Motor neuron (in vitro differentiated cells): Measurements from ENCODE around the gene WDR53. TPM values are rescaled to one million over a fixed set of nuclear protein-coding genes. Genes with fewer than 3 reads are reported as not detected.
"Not testable (repeated sequence)": the region's sequence is repeated elsewhere in the genome, so short reads cannot be mapped to it uniquely, and the experiment has no call there.

Experiments used
- ATAC-seq, 8 experiments: fragments of 200-7000 bp; cut with Tn5 transposase; replicated peaks in 6 of 8; 2 replicates each; pipeline ENCODE4 v1.8.0; 2021; ENCODE audit warnings: mild to moderate bottlenecking in 8 of 8, moderate library complexity in 8 of 8
- H3K27ac ChIP-seq, 2 donors: fragments of 250-450 bp; sonication (Bioruptor Pico); 2 replicates each; pipeline ENCODE4 v1.9.0; 2021; ENCODE audit warnings: antibody characterized with exemption in 2 of 2, mild to moderate bottlenecking in 2 of 2, moderate library complexity in 1 of 2
- H3K4me1 ChIP-seq, 2 donors: fragments of 250-450 bp; sonication (Bioruptor Pico); replicated peaks in 1 of 2; 2 replicates each; pipeline ENCODE4 v1.6.1; 2021; ENCODE audit warnings: antibody characterized with exemption in 2 of 2, mild to moderate bottlenecking in 2 of 2, moderate library complexity in 1 of 2
- H3K4me3 ChIP-seq, 5 donors: fragments of 250-450 bp; sonication (Bioruptor Pico); 2 replicates each; pipeline ENCODE4 v1.9.0; 2021; ENCODE audit warnings: antibody characterized with exemption in 5 of 5, mild to moderate bottlenecking in 5 of 5, moderate library complexity in 4 of 5
- WGBS, 10 experiments: fragments of 450-650 bp; shearing (Covaris generic); methylation state at CpG; one replicate each; pipeline ENCODE4 v1.0.0; 2022; 5-methylcytosine and 5-hydroxymethylcytosine counted together
- in situ Hi-C, 9 experiments: fragments of 400-800 bp; cut with MboI; loops; one replicate each; pipeline ENCODE4 v1.15.0; 2021; ENCODE audit warnings: low sequenced_read_pairs in 9 of 9, low pct_unique_long_range_greater_than_20kb in 2 of 9; ENCODE audit not compliant: unreplicated experiment in 9 of 9
- total RNA-seq, 8 experiments: library from RNA; unstranded; fragments of 300-600 nt; gene quantifications; 2 replicates each; pipeline versions ENCODE4 v1.2.3 to v1.2.4, GENCODE V29; 2022

The WDR53 gene
- total RNA-seq, 8 experiments from 2014 or later, result 5.7 to 13.1 (median 9.4) TPM

DNA sequence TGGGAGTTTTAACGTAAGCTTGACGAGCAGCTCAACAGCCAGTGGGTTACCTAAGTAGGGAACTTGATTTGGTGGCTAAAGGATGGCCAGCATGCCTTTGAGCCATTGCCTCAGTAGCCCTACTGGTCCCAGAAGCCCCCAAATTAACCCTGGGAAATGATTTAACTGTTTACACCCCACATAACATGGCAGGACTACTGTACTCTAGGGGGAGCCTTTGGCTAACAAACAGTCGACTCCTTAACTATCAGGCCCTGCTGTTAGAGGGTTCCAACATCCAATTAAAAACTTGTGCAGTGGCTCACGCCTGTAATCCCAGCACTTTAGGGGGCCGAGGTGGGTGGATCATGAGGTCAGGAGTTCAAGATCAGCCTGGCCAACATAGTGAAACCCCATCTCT is 43.8 kb downstream of the WDR53 start:
- in situ Hi-C loops, result loop anchor here in 1 of 9 experiments (25.0 kb wide), 2 partner anchors 262 to 487 kb away; no protein-coding TSS in a partner anchor
- WGBS, 10 experiments, result 57 to 100% (median 74%) methylated on average over 1 to 3 of the region's 5 CpGs; no CpG with 5 or more reads in 6 of the 10 experiments
- Histone ChIP-seq H3K4me3 (no peak overlapping the region), H3K27ac (no peak overlapping the region), H3K4me1 (no peaks in the 10 kb centered on the region)
- ATAC-seq, result no peak

GRCh38 chr3:196523841-196524240 is 44.5 kb downstream of the WDR53 start:
- WGBS, 10 experiments, result 65 to 100% (median 89%) methylated on average over 1 to 3 of the region's 4 CpGs; no CpG with 5 or more reads in 2 of the 10 experiments
- in situ Hi-C loops, result loop anchor here in 1 of 9 experiments (25.0 kb wide), 2 partner anchors 262 to 487 kb away; no protein-coding TSS in a partner anchor
- no peak overlapping the region for H3K27ac ChIP-seq
- no peak overlapping the region for H3K4me3 ChIP-seq
- no peak for ATAC-seq
- no peaks in the 10 kb centered on the region for H3K4me1 ChIP-seq

DNA sequence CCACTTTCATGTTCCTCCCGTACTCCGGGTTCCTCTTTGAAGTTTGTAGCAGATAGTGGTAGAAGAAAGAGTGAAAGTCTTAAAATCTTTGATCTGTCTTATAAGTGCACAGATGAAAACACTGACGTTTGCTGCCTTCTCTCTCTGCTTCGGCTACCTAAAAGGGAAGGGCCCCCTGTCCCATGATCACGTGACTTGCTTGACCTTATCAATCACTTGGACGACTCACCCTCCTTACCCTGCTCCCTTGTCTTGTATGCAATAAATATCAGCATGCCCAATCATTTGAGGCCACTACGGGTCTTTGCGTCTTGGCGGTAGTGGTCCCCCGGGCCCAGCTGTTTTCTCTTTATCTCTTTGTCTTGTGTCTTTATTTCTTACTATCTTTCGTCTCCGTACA is 47.1 kb downstream of the WDR53 start:
- WGBS, 10 experiments, result 54 to 100% (median 83%) methylated on average over 2 to 10 of the region's 12 CpGs
- not testable (repeated sequence) for H3K4me1 ChIP-seq, ATAC-seq, H3K4me3 ChIP-seq, H3K27ac ChIP-seq
- in situ Hi-C loops, result loop anchor here in 1 of 9 experiments (25.0 kb wide), 2 partner anchors 259 to 484 kb away; no protein-coding TSS in a partner anchor

GRCh38 chr3:196519718-196520082 is 48.7 kb downstream of the WDR53 start:
- ATAC-seq, result no peak

GRCh38 chr3:196518966-196519717 is 49.2 kb downstream of the WDR53 start:
- Histone ChIP-seq H3K4me3 (no peak overlapping the region), H3K27ac (no peak overlapping the region)
- in situ Hi-C loops, result loop anchor here in 1 of 9 experiments (25.0 kb wide), 2 partner anchors 257 to 482 kb away; no protein-coding TSS in a partner anchor

More at GRCh38 chr3:196519718-196520082, 48.7 kb downstream of the WDR53 start:
- 0 to 60% (median 42%) methylated on average over 1 to 4 of the region's 5 CpGs; no CpG with 5 or more reads in 2 of the 10 experiments for WGBS, 10 experiments
- in situ Hi-C loops, result loop anchor here in 1 of 9 experiments (25.0 kb wide), 2 partner anchors 257 to 482 kb away; no protein-coding TSS in a partner anchor
- H3K4me3 ChIP-seq, result no peak overlapping the region
- no peak overlapping the region for H3K27ac ChIP-seq
- no peaks in the 10 kb centered on the region for H3K4me1 ChIP-seq

GRCh38 chr3:196517919-196518318 is 50.4 kb downstream of the WDR53 start:
- 20 to 60% (median 37%) methylated on average over 1 to 2 of the region's 2 CpGs; no CpG with 5 or more reads in 2 of the 10 experiments for WGBS, 10 experiments
- ATAC-seq, result peak in 3 of 8 experiments; percentile 14 to 41 (median 40)
- in situ Hi-C loops, result loop anchor here in 1 of 9 experiments (25.0 kb wide), 2 partner anchors 256 to 481 kb away; no protein-coding TSS in a partner anchor

More at GRCh38 chr3:196518966-196519717, 49.2 kb downstream of the WDR53 start:
- 0 to 80% (median 35%) methylated on average over 1 to 12 of the region's 12 CpGs; no CpG with 5 or more reads in 1 of the 10 experiments for WGBS, 10 experiments
- ATAC-seq, result peak in 5 of 8 experiments; percentile 33 to 91 (median 71)
- H3K4me1 ChIP-seq, result no peaks in the 10 kb centered on the region

GRCh38 chr3:196517162-196517800 is 51.1 kb downstream of the WDR53 start:
- Histone ChIP-seq H3K4me3 (no peak overlapping the region), H3K4me1 (no peaks in the 10 kb centered on the region), H3K27ac (no peak overlapping the region)
- WGBS, 10 experiments, result 0 to 80% (median 53%) methylated on average over 1 to 2 of the region's 2 CpGs; no CpG with 5 or more reads in 2 of the 10 experiments
- ATAC-seq, result peak in 2 of 8 experiments; percentile 10 to 48
- in situ Hi-C loops, result loop anchor here in 1 of 9 experiments (25.0 kb wide), 2 partner anchors 255 to 480 kb away; no protein-coding TSS in a partner anchor

More at GRCh38 chr3:196517919-196518318, 50.4 kb downstream of the WDR53 start:
- no peak overlapping the region for H3K27ac ChIP-seq
- H3K4me3 ChIP-seq, result no peak overlapping the region
- H3K4me1 ChIP-seq, result no peaks in the 10 kb centered on the region

DNA sequence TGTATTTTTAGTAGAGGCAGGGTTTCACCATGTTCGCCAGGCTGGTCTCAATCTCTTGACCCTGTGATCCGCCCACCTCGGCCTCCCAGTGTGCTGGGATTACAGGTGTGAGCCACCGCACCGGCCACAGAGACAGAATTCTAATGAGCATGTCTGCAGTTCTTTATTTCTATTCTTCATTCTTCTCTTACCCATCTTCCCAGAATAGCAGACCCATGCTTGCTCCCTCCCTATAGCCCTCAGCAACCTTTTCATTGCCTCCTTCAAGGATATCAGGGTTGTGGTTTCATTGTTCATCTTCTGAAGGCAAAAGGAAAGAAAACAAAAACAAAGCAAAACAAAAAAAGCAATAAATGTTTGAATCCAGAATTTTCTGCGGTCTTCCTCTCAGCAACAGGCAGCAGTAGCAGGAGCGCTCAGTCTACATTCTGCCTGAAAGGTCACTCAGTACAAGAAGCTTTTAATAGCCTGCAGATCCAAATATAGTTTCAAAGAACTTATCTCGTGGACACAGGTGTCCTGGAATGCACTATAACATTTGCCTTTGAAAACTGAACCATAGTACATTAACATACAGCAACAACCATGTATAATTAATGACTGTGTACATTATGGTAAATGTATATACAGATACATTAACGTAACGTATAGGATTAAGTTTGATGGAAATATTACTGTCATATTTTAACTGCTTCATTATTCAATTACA is 53.3 kb downstream of the WDR53 start, which contains the start of gene SMCO1:
TSS of gene SMCO1 (minus strand) at position 434 of the 709 bp plus-strand sequence. CDS start at position 297, 137 bp downstream.
- WGBS, 10 experiments, result 59 to 93% (median 79%) methylated on average over 3 to 9 of the region's 10 CpGs

DNA sequence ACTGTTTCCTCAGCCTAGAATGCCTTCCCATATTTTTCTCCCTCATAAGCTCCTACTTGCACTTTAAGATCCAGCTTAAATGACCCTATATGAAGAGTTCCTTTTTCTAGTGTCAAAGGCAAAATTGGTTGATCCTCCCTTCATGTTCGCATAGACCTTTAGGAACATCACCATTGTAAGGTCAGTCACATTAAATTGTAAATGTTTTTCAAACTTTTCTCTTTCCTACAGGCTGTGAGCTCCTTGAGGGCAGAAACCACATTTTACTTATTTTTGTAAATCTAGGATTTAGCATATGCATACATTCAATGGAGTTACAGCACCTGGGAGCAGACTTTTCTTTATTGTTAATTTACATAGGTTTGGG is 54.0 kb downstream of the WDR53 start:
- Histone ChIP-seq H3K4me3 (no peak overlapping the region), H3K27ac (no peak overlapping the region), H3K4me1 (no peaks in the 10 kb centered on the region)
- WGBS, 10 experiments, result 0 to 100% (median 71%) methylated on average over 1 of the region's 1 CpG; no CpG with 5 or more reads in 1 of the 10 experiments
- in situ Hi-C loops, result loop anchor here in 1 of 9 experiments (25.0 kb wide), 2 partner anchors 252 to 477 kb away; no protein-coding TSS in a partner anchor
- ATAC-seq, result no peak

More for the DNA sequence above, 53.3 kb downstream of the WDR53 start, which contains the start of gene SMCO1:
- H3K27ac ChIP-seq, result no peak within 1 kb of the TSS
- no peak for ATAC-seq
- no peak within 1 kb of the TSS for H3K4me3 ChIP-seq
- H3K4me1 ChIP-seq, result no peaks in the 10 kb centered on the region
- in situ Hi-C loops, result loop anchor here in 1 of 9 experiments (25.0 kb wide), 2 partner anchors 253 to 478 kb away; no protein-coding TSS in a partner anchor

GRCh38 chr3:196513697-196514349 is 54.5 kb downstream of the WDR53 start:
- in situ Hi-C loops, result loop anchor here in 1 of 9 experiments (25.0 kb wide), 2 partner anchors 252 to 477 kb away; no protein-coding TSS in a partner anchor
- ATAC-seq, result no peak
- no peak overlapping the region for H3K27ac ChIP-seq

GRCh38 chr3:196511646-196512425 is 56.5 kb downstream of the WDR53 start:
- in situ Hi-C loops, result loop anchor here in 1 of 9 experiments (25.0 kb wide), 2 partner anchors 250 to 475 kb away; no protein-coding TSS in a partner anchor

More at GRCh38 chr3:196513697-196514349, 54.5 kb downstream of the WDR53 start:
- Histone ChIP-seq H3K4me3 (no peak overlapping the region), H3K4me1 (no peaks in the 10 kb centered on the region)
- 62 to 100% (median 84%) methylated on average over 4 to 8 of the region's 8 CpGs for WGBS, 10 experiments

More at GRCh38 chr3:196511646-196512425, 56.5 kb downstream of the WDR53 start:
- H3K4me3 ChIP-seq, H3K4me1 ChIP-seq, ATAC-seq, H3K27ac ChIP-seq: not testable (repeated sequence)
- 66 to 100% (median 90%) methylated on average over 1 to 7 of the region's 15 CpGs; no CpG with 5 or more reads in 1 of the 10 experiments for WGBS, 10 experiments
